GM12878 (cell line): Measurements from ENCODE around the gene NEK11. TPM values are rescaled to one million over a fixed set of nuclear protein-coding genes. Genes with fewer than 3 reads are reported as not detected.

Experiments used
- BACH1 ChIP-seq: fragments of 450-650 bp; IDR thresholded peaks from 2 replicates; pipeline ENCODE4 v1.6.1; 2017; ENCODE audit warnings: mild to moderate bottlenecking, borderline replicate concordance
- CHD1 ChIP-seq: IDR thresholded peaks from 2 replicates; pipeline ENCODE4 v1.6.1; 2012; ENCODE audit warnings: low read depth, low read length, improper control_type of control experiment
- GATAD2B ChIP-seq: fragments of 450-650 bp; conservative IDR thresholded peaks from 2 replicates; pipeline ENCODE4 v1.6.1; 2017; ENCODE audit warnings: low read depth, mild to moderate bottlenecking, moderate library complexity
- JUNB ChIP-seq: IDR thresholded peaks from 2 replicates; pipeline ENCODE4 v1.6.1; 2016; ENCODE audit warnings: antibody characterized with exemption, mild to moderate bottlenecking
- NFYB ChIP-seq: IDR thresholded peaks from 2 replicates; pipeline ENCODE4 v1.6.1; 2011; ENCODE audit warnings: low read depth, mild to moderate bottlenecking, low read length, improper control_type of control experiment, moderate library complexity; ENCODE audit not compliant: insufficient read depth
- PML ChIP-seq: IDR thresholded peaks from 2 replicates; pipeline ENCODE4 v1.6.1; 2012; ENCODE audit warnings: low read length, inconsistent platforms
- TAF1 ChIP-seq: IDR thresholded peaks from 2 replicates; pipeline ENCODE4 v1.6.1; 2011; ENCODE audit warnings: mild to moderate bottlenecking, low read depth, low read length, borderline replicate concordance
- ZBTB40 ChIP-seq: fragments of 450-650 bp; IDR thresholded peaks from 2 replicates; pipeline ENCODE4 v1.6.1; 2016; ENCODE audit warnings: mild to moderate bottlenecking, moderate library complexity, borderline replicate concordance
- ZZZ3 ChIP-seq: IDR thresholded peaks from 2 replicates; pipeline ENCODE4 v1.6.1; 2011; ENCODE audit warnings: low read depth; ENCODE audit not compliant: control insufficient read depth, insufficient read length
- polyA plus RNA-seq, 11 experiments: library from polyadenylated mRNA; depleted of rRNA in 4 of 11; unstranded in 6 of 11; stranded (reverse) in 5 of 11; fragments of >200 nt; fragmentation: Nextera tagmentation in 4 of 11; fragmentation: Illumina TruSeq in 1 of 11; extraction: Ambion mirVana in 4 of 11; extraction: Trizol in 1 of 11; gene quantifications; 1 replicate in 1 of 11; 2 replicates in 10 of 11; pipeline versions ENCODE4 v1.2.1 to v1.2.3, GENCODE V29; 2011 to 2016; ENCODE audit warnings: inconsistent platforms in 2 of 11, missing spikeins in 2 of 11, low read depth in 1 of 11
- total RNA-seq, 4 experiments: library from RNA; depleted of rRNA in 3 of 4; stranded (reverse); fragments of >200 nt in 3 of 4; fragmentation: Illumina TruSeq in 1 of 4; extraction: Trizol in 1 of 4; gene quantifications; 2 replicates each; pipeline versions ENCODE4 v1.2.1 to v1.2.3, GENCODE V29; 2013 to 2021
- TF ChIP-seq, protein P1 (sequence below): IDR thresholded peaks from 2 replicates; pipeline ENCODE4 v1.6.1; 2011; ENCODE audit warnings: borderline replicate concordance, low read depth, mild to moderate bottlenecking, moderate library complexity, low read length; ENCODE audit not compliant: insufficient read depth, poor library complexity, severe bottlenecking

The NEK11 gene
- total and polyA plus RNA-seq, 10 of the 15 experiments (the other 5 are each of a cell fraction or from before 2014, with no cell fraction given) = 0.05 to 0.94 (median 0.36) TPM; not detected in 1

DNA sequence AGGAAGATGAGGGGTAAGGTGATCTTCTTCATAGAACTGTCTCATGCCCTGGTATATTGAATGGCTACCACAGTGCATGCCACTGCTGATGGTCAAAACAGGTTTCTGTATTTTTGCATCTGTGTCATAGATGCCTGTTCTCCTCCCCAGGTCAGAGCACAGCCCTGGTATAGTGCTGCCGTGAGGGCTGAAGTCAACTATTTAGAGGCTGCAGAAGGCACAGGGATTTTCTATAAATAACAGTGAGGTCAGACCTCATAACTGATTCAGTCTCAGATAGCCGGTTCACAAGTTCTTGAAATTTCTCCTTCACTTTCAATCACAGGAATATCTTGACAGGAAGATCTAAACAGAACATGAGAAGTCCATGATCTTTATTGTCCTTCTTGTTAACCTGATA, 255.7 kb downstream of the NEK11 start (continued):
- no peak for TF ChIP-seq ZBTB40
- TF ChIP-seq, protein P1, sequence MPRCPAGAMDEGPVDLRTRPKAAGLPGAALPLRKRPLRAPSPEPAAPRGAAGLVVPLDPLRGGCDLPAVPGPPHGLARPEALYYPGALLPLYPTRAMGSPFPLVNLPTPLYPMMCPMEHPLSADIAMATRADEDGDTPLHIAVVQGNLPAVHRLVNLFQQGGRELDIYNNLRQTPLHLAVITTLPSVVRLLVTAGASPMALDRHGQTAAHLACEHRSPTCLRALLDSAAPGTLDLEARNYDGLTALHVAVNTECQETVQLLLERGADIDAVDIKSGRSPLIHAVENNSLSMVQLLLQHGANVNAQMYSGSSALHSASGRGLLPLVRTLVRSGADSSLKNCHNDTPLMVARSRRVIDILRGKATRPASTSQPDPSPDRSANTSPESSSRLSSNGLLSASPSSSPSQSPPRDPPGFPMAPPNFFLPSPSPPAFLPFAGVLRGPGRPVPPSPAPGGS = no peak
- no peak for TF ChIP-seq CHD1
- TF ChIP-seq GATAD2B = no peak
- no peak for TF ChIP-seq TAF1
- no peak for TF ChIP-seq NFYB
- TF ChIP-seq PML = no peak
- no peak for TF ChIP-seq JUNB
- no peak for TF ChIP-seq ZZZ3
- no peak for TF ChIP-seq BACH1
